ENCODE measurements around the gene MCF2L.

MCF2L gene

GRCh38 chr13:112951674-112952371 is 17.2 kb upstream of the MCF2L start:
- no peak for DNase-seq

DNA sequence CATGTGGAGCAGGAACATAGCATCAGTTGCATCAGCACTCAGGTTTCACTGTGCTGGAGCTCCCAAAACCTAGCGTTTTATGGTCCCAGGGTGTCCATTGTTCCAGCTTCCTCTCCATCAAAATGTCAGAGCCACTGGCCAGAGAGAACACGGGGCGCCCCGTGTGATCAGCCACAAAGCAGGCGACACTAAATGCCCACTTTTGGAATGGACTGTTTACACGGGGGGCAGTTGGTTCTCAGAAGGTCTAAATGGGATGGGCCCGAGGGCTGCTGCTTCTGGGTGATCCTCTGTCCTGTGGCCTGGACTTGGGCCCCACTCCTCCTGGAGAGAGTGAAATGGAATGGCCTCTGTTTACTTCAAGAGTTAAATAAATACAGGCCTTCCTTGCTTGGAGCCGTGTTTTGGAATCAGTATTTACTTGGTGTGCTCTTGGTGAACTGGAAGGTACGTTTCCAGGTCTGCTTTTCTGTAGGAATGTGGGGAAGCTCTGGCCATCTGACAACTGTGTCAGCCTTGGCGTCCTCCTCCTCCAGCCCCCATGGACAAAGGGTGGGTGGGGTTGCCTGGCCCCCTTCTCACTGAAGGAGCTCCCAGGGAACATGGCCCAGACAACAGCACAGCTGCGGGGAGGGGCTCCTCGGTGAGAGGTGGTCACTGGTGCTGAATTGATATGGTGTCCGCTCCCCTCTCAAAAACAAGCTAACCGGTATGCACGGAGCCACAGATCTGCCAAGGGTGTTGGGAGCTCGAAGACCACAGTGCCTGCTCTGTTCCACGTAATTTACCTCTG is 16.1 kb upstream of the MCF2L start:
- DNase-seq: no peak

GRCh38 chr13:112953591-112954487 is 15.2 kb upstream of the MCF2L start:
- no peak for DNase-seq

DNA sequence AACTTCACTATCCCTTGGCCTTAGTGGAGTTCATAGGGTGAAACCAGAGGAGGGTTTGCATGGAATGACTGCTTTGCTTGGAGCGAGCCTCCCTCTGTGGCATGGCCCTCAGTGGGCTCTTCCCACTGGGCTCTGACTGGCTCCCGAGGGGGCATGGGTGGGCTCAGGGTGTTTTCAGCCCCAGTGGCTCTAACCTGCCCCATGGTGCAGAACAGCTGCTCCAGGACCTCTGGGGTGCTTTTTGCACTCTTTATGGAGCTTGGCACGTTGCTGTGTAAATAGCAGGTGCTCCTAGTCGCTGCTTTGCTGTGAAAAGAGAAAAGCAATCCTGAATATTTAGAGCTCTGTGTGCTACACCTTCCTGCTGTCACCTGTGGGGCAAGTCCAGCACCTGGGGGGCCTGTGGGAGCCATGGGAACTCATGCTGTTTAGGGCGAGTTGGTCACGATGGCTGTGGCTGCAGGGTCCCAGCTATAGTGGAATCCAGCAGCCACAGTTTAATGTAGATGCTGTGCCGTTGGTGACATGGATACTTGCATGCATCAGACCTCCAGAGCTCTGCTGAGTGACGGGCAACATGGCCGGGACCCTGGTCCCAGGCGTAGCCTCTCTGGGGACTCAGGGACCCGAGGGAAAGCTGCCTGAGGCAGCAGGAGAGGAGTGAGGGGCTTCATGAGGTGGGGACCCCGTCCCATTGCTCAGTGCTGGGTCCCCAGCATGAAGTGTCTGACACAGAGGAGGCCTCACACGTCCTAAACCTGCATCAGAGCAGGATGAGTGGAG is 14.3 kb upstream of the MCF2L start:
- no peak for DNase-seq

DNA sequence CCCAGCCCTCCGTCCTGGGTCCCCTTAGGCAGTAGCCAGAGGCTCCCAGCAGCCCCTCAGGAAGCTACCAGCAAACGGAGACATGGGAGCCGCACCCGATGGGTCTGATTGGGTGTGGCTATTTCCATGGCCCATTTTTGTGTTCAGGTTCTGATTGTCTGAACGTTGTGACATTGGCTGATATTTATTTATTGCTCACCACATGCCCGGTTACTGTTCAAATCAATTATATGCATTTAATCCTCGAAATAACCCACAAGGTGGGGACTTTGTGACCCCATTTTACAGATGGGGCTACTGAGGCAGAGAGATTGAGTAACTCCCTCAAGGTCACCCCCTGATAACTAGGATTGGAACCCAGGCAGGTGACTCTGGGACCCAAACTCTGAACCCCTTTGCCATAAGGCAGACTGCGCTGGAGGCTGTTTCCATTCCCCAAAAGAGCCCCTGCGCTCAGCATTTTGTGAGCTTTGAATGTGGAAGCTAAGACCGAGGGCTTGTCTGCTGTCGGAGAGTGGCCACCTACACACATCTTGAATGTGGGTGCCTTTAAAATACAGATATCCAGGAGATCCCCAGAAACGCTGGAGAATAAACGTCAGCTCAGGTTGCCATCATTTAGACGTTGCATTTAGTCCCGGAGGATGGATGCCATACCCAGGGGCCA is 13.6 kb upstream of the MCF2L start:
- no peak for DNase-seq

DNA sequence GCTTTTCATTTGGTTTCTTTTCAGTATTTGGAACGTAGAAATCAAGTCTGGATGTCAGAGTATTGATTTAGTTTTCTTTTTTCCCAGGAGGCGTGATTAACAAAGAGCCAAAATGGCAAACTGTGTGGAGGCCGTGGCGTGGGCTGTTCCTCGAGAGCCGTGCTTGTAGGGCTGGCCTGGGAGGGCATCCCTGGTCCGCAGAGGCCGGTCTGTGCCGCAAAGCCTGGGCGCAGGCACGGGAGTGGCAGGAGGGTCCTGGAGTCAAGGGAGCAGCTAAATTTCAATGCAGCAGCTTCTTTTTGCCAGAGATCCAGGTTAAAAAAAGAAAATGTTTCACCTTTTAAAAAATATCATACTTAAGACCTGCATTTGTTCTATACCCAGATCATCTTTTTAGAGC is 13.1 kb upstream of the MCF2L start:
- no peak for DNase-seq

- no peak for DNase-seq
Measured at GRCh38 chr13:112956571-112957294, 12.3 kb upstream of the MCF2L start.

GRCh38 chr13:112957295-112957677 is 11.7 kb upstream of the MCF2L start:
- DNase-seq: no peak

DNA sequence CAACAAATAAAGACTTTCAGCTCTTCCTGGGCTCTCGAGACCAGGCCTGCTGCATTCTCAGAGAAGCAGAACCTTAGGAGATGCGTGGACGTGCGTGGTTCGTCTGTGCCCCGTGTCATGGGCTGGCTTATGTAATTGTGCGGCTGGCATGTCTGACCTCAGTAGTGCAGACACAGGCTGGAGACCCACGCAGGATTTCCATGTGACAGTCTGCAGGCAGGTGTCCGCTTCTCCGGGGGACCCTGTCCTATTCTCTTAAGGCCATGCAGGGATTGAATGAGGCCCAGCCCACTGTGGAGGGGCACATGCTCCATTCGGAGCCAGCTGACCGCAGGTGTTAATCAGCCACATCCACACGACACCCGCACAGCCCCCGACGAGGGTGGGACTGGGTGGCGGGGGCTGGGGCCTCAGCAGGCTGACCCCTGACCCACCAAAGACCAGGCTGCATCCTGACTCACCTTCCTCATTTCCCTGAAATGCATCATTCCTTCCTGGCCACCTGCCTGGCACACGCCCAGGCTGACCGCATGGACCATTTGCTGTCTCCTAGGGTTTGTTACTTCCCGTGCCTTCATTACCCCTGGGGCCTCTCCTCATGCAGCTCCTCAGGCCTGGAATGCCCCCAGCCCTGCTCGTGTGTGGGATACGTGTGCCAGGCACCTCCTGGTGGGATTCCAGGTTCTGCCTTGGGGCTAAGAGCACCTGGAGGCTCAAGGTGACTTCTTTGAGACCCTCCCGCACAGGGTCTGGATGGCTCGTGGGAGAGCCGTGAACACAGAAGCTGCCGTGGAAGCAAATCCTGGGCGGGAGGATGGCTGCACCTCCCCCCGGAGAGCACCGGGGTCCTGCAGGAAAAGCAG is 10.7 kb upstream of the MCF2L start:
- no peak for DNase-seq

DNA sequence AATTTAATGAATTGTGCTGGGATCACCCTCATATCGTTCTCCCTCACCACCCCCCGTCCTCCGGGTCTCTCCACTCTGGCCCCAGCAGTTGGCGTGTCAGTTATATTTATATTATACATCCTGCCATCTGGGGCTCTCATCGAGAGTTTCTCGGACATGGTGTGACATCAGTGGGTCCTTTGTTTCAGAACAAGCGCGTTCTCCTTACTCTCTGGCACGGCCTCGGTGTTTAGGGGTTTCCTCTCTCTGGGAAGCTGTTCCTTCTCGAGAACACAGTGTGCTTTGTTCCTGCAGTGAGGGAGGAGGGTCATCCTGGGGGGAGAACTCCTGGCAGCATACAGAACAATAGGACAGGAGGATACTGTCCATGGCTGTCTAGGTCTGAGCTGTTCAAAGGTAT is 9.8 kb upstream of the MCF2L start:
- no peak for DNase-seq

GRCh38 chr13:112959701-112960542 is 9.1 kb upstream of the MCF2L start:
- no peak for DNase-seq

DNA sequence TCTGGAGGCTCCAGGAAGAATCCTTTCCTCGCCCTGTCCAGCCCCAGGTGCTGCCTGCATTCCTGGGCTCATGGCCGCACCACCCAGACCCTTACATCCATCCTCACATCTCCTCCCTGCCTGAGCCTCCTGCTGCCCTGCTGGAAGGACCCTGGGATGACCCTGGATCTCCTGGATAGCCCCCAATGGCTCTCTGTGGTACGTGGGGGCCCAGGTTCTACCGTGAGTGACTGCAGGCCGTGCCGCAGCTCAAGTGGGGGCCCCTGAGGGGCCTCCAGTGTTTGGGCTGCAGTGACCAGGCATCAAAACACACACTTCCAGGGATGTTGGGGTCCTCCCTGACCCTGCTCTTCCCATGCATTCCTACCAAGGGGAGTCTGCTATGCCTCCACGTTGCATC is 8.3 kb upstream of the MCF2L start:
- no peak for DNase-seq

GRCh38 chr13:112961457-112962369 is 7.3 kb upstream of the MCF2L start:
- no peak for DNase-seq

DNA sequence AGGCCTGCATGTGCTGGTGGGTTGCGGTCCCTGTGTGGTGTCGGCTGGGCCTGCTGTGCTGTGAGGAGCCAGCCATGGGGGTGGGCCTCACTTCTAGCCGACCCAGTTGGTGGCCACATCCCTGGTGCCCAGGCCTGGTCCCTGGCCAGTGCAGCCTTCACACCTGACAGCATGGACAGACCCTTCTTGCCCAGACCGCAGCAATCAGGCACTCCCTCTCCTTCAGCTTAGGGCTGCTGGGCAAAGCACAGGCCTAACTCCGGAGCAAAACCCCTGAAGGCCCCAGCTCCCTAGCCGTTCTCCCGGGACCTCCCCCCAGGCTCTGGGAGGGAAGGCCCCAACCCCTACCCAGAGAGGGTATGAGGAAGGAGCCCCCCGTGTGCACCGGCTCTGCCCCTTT is 6.6 kb upstream of the MCF2L start:
- DNase-seq: no peak

GRCh38 chr13:112962911-112963625 is 5.9 kb upstream of the MCF2L start:
- no peak for DNase-seq

- DNase-seq: no peak
Measured at GRCh38 chr13:112963641-112964040, 5.4 kb upstream of the MCF2L start.

DNA sequence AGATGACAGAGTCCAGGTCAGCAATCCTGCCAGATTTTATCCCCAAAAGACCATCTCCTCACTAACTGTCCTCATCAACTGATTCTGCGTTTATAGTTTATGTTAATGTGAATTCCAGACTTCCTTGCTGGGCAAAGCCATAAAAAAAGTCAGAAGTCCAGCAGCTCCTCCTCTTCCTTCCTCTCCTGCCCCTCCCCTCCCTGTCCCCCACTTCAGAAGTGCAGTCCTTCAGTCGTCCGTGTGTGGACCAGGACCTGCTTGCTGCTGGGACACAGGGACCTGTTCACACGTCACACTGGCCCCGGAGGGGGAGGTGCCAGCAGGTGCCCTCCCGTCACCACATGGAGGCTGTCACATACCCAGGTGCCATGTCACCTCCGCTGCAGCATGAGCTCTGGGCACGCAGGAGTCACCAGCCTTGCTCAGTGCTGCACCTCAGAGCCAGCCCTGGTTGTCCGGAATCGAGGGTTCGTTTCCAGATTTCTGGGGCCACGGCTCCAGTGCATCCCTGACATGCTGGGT is 4.0 kb upstream of the MCF2L start:
- no peak for DNase-seq
